GM12878 (cell line): ENCODE results near the gene USP28. TPM values are rescaled to one million over a fixed set of nuclear protein-coding genes. Genes with fewer than 3 reads are reported as not detected.

Source experiments
- ATAC-seq: fragments of 200-7000 bp; cut with Tn5 transposase; 3 replicates; pipeline ENCODE4 v1.9.1; 2020; ENCODE audit warnings: mild to moderate bottlenecking, moderate library complexity
- BruUV-seq: library from RNA; stranded (reverse); fragments of 400-500 nt; replicated peaks from 2 replicates; lab custom pipeline; 2021; lab: Mats Ljungman, UMichigan
- CTCF ChIA-PET: fragments of 300-600 bp; sonication (Branson Sonifier 250); formaldehyde crosslinking; extraction: SDS; loops from one replicate; lab custom pipeline; 2021; ENCODE audit warnings: inconsistent platforms; lab: Yijun Ruan, JAX
- POLR2A ChIA-PET: fragments of 350-600 bp; formaldehyde crosslinking; extraction: SDS; loops from one replicate; lab custom pipeline; 2021; ENCODE audit warnings: inconsistent platforms; lab: Charles Lee
- RAD21 ChIA-PET: fragments of 300-600 bp; sonication (Branson Sonifier 250); formaldehyde crosslinking; loops from one replicate; lab custom pipeline; 2023; ENCODE audit warnings: antibody characterized with exemption; ENCODE audit not compliant: unreplicated experiment; lab: Charles Lee
- SMC1A ChIA-PET: fragments of 300-600 bp; sonication (Branson Sonifier 250); formaldehyde crosslinking; loops from one replicate; lab custom pipeline; 2023; ENCODE audit not compliant: unreplicated experiment, uncharacterized antibody; lab: Charles Lee
- DNase-seq: peaks from one replicate; pipeline ENCODE4 v3.0.0-alpha.2; 2011; ENCODE audit warnings: low read depth, low spot score
- FAIRE-seq: peaks from 3 replicates; lab custom pipeline; 2011; peaks lifted over from hg19 to GRCh38; lab: Jason Lieb, UNC
- H2AFZ ChIP-seq: 2 replicates; pipeline ENCODE4 v1.6.0; 2011; ENCODE audit warnings: low read depth, low read length, control low read depth; ENCODE audit not compliant: control insufficient read depth
- H3K27ac ChIP-seq: 2 replicates; pipeline ENCODE4 v1.5.1; 2011; ENCODE audit warnings: control low read depth; ENCODE audit not compliant: control insufficient read depth, insufficient read depth
- H3K27me3 ChIP-seq, 2 experiments: replicated peaks in 1 of 2; 2 replicates each; pipeline versions ENCODE4 v1.6.0 to v1.6.1; 2011; ENCODE audit warnings: low read length in 1 of 2; ENCODE audit not compliant: control insufficient read depth in 2 of 2, insufficient read depth in 2 of 2
- H3K36me3 ChIP-seq, 2 experiments: 2 replicates each; pipeline ENCODE4 v1.5.1; 2011; ENCODE audit warnings: low read length in 1 of 2; ENCODE audit not compliant: control insufficient read depth in 2 of 2, insufficient read depth in 2 of 2
- H3K4me1 ChIP-seq: 2 replicates; pipeline ENCODE4 v1.6.1; 2011; ENCODE audit warnings: mild to moderate bottlenecking, low read length, moderate library complexity, mixed read lengths; ENCODE audit not compliant: control insufficient read depth, insufficient read depth
- H3K4me2 ChIP-seq: 2 replicates; pipeline ENCODE4 v1.6.0; 2011; ENCODE audit warnings: control low read depth; ENCODE audit not compliant: control insufficient read depth, insufficient read depth
- H3K4me3 ChIP-seq: fragments of 200-600 bp; sonication (generic); 2 replicates; pipeline ENCODE4 v1.5.1; 2016
- H3K79me2 ChIP-seq: 2 replicates; pipeline ENCODE4 v1.6.0; 2011; ENCODE audit warnings: low read length; ENCODE audit not compliant: control insufficient read depth, insufficient read depth
- H3K9ac ChIP-seq: 2 replicates; pipeline ENCODE4 v1.8.0; 2011; ENCODE audit warnings: low read length, control low read depth, mixed read lengths; ENCODE audit not compliant: control insufficient read depth, insufficient read depth
- H3K9me3 ChIP-seq: replicated peaks from 3 replicates; pipeline ENCODE4 v1.5.1; 2011; ENCODE audit warnings: mild to moderate bottlenecking, low read length; ENCODE audit not compliant: control insufficient read depth, insufficient read depth
- H4K20me1 ChIP-seq: 2 replicates; pipeline ENCODE4 v1.6.0; 2011; ENCODE audit not compliant: control insufficient read depth, insufficient read depth
- CEBPB ChIP-seq, 2 experiments: fragments of 150-350 bp in 1 of 2; IDR thresholded peaks; 2 replicates each; pipeline ENCODE4 v1.6.1; 2012 to 2014; ENCODE audit warnings: low read depth in 2 of 2, low read length in 2 of 2, borderline replicate concordance in 1 of 2, inconsistent platforms in 1 of 2
- DPF2 ChIP-seq: fragments of 450-650 bp; IDR thresholded peaks from 2 replicates; pipeline ENCODE4 v1.6.1; 2017; ENCODE audit warnings: mild to moderate bottlenecking
- MEF2A ChIP-seq: IDR thresholded peaks from 2 replicates; pipeline ENCODE4 v1.6.1; 2011; ENCODE audit warnings: low read depth, mild to moderate bottlenecking, low read length, moderate library complexity; ENCODE audit not compliant: insufficient read depth
- MEF2B ChIP-seq: fragments of 450-650 bp; IDR thresholded peaks from 2 replicates; pipeline ENCODE4 v1.6.1; 2018; ENCODE audit warnings: mild to moderate bottlenecking, moderate library complexity; ENCODE audit not compliant: partially characterized antibody, poor library complexity, severe bottlenecking
- NFIC ChIP-seq: IDR thresholded peaks from 2 replicates; pipeline ENCODE4 v1.6.1; 2012; ENCODE audit warnings: low read depth, mild to moderate bottlenecking, inconsistent platforms, low read length, moderate library complexity
- NRF1 ChIP-seq: conservative IDR thresholded peaks from 2 replicates; pipeline ENCODE4 v1.6.1; 2011; ENCODE audit warnings: mild to moderate bottlenecking, low read depth, low read length, improper control_type of control experiment
- POLR2AphosphoS5 ChIP-seq: IDR thresholded peaks from 2 replicates; pipeline ENCODE4 v1.6.1; 2011; ENCODE audit warnings: mild to moderate bottlenecking, low read length, inconsistent platforms
- RB1 ChIP-seq: fragments of 450-650 bp; formaldehyde crosslinking; IDR thresholded peaks from 2 replicates; pipeline ENCODE4 v1.6.1; 2017; ENCODE audit warnings: mild to moderate bottlenecking, borderline replicate concordance
- SREBF1 ChIP-seq: IDR thresholded peaks from 2 replicates; pipeline ENCODE4 v1.6.1; 2012; ENCODE audit warnings: mild to moderate bottlenecking, low read length
- WGBS: methylation state at CpG from one replicate; pipeline ENCODE4 v1.1.6; 2016; ENCODE audit warnings: low lambda C conversion rate; ENCODE audit not compliant: insufficient replicate concordance, insufficient coverage; ENCODE audit errors: missing lambda C conversion rate; 5-methylcytosine and 5-hydroxymethylcytosine counted together
- in situ Hi-C: fragments of 300-500 bp; cut with MboI; formaldehyde crosslinking; loops from 9 replicates; pipeline ENCODE4 v1.14.3; 2018; ENCODE audit warnings: mixed read lengths
- intact Hi-C: fragments of 100-400 bp; cut with micrococcal nuclease; formaldehyde crosslinking; loops from one replicate; pipeline ENCODE4 v1.14.2; 2022; ENCODE audit not compliant: unreplicated experiment
- polyA plus RNA-seq, 11 experiments: library from polyadenylated mRNA; depleted of rRNA in 4 of 11; unstranded in 6 of 11; stranded (reverse) in 5 of 11; fragments of >200 nt; fragmentation: Nextera tagmentation in 4 of 11; fragmentation: Illumina TruSeq in 1 of 11; extraction: Ambion mirVana in 4 of 11; extraction: Trizol in 1 of 11; gene quantifications; 1 replicate in 1 of 11; 2 replicates in 10 of 11; pipeline versions ENCODE4 v1.2.1 to v1.2.3, GENCODE V29; 2011 to 2016; ENCODE audit warnings: inconsistent platforms in 2 of 11, missing spikeins in 2 of 11, low read depth in 1 of 11
- total RNA-seq, 4 experiments: library from RNA; depleted of rRNA in 3 of 4; stranded (reverse); fragments of >200 nt in 3 of 4; fragmentation: Illumina TruSeq in 1 of 4; extraction: Trizol in 1 of 4; gene quantifications; 2 replicates each; pipeline versions ENCODE4 v1.2.1 to v1.2.3, GENCODE V29; 2013 to 2021
- TF ChIP-seq, protein P1 (sequence below), 3 experiments: IDR thresholded peaks in 2 of 3; conservative IDR thresholded peaks in 1 of 3; 2 replicates each; pipeline ENCODE4 v1.5.1; 2011; ENCODE audit warnings: low read depth in 3 of 3, low read length in 3 of 3, mild to moderate bottlenecking in 3 of 3, control low read depth in 2 of 3, moderate library complexity in 2 of 3, inconsistent platforms in 1 of 3, mixed read lengths in 1 of 3; ENCODE audit not compliant: control insufficient read depth in 2 of 3, insufficient read depth in 1 of 3; ENCODE audit errors: extremely low read depth in 1 of 3
- TF ChIP-seq, protein P2 (sequence below): fragments of 450-650 bp; IDR thresholded peaks from 2 replicates; pipeline ENCODE4 v1.6.1; 2016; ENCODE audit warnings: mild to moderate bottlenecking, moderate library complexity, borderline replicate concordance

The USP28 gene
- total and polyA plus RNA-seq, 10 of the 15 experiments (the other 5 are each of a cell fraction or from before 2014, with no cell fraction given): 2.8 to 60.4 (median 24.1) TPM

DNA sequence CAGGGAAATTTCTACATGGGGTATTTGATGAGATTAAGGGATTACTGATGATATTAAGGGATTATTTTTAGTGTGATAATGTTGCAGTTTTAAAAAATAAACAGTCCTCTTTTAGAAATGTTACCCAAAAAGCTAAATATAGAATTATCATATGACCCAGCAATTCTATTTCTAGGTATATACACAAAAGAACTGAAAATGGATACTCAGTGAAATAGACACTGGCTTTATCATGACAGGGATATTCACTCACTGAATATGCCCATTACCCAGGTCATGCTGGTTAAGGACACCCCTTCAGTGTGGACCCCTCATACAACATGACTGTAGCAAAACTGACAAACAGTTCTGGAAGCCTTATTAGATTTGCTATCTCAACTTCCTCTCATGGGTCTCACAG, 27.8 kb downstream of the USP28 start:
- in situ Hi-C loops: no loop called here
- ChIA-PET POLR2A (interaction anchor here (0.6 kb wide), 1 partner anchor 29 kb away, joined by 6 read pairs; no protein-coding TSS in a partner anchor), CTCF (interaction anchor here (0.6 kb wide), 1 partner anchor 12 kb away, joined by 3 read pairs; no protein-coding TSS in a partner anchor), RAD21 (no interaction called here), SMC1A (interaction anchor here (1.1 kb wide), 1 partner anchor 12 kb away, joined by 3 read pairs; no protein-coding TSS in a partner anchor)
- Histone ChIP-seq H3K4me2 (peak overlapping the region; percentile 35; the same call in 1 of the 2 replicates), H4K20me1 (no peaks in the 10 kb centered on the region), H3K9me3 (no peaks in the 10 kb centered on the region), H3K4me3 (no peak overlapping the region), H3K9ac (no peak overlapping the region), H3K4me1 (peaks cover 4% of the 10 kb centered on the region; the same call in 1 of the 2 replicates), H3K79me2 (no peaks in the 10 kb centered on the region; the same call in none of the 2 replicates), H2AFZ (no peak overlapping the region), H3K36me3 (peaks cover 5 to 21% of the 10 kb centered on the region in 2 experiments; a peak in 3 of 4 replicates), H3K27me3 (no peaks in the 10 kb centered on the region), H3K27ac (no peak overlapping the region)
- DNase-seq: no peak
- peak; percentile 21; the same call in 1 of the 3 replicates for ATAC-seq
- peak; percentile 88; the same call in 1 of the 2 replicates for TF ChIP-seq MEF2A
- TF ChIP-seq POLR2AphosphoS5: no peak
- TF ChIP-seq MEF2B: peak; percentile 74
- FAIRE-seq: no peak
- intact Hi-C loops: no loop called here
- no TSS peak for BruUV-seq

DNA sequence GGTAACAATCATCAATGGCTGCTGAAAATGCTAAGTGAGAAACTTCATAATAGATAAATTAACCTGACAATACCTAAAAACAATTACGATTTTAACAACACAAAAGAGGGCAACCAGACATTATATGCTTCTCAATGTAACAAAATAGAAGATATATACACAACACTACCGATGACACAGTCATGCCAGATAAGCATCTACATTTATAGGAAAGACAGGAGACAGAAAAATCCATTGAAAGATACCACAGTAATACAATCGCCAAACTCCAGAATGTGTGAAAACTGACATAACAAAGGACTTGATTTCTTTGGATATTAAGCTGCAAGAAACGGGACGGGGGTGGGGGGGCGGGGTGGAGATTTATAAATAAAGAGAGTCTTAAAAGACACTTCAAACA, 28.3 kb downstream of the USP28 start:
- ChIA-PET CTCF (no interaction called here), RAD21 (no interaction called here)
- TF ChIP-seq NFIC: no peak
- no peak for TF ChIP-seq CEBPB (IDR thresholded peaks at IDR 0.05; ENCODE audit: borderline replicate concordance in 1 of 2, low read depth in 2 of 2, low read length in 2 of 2)
- TF ChIP-seq, protein P1, sequence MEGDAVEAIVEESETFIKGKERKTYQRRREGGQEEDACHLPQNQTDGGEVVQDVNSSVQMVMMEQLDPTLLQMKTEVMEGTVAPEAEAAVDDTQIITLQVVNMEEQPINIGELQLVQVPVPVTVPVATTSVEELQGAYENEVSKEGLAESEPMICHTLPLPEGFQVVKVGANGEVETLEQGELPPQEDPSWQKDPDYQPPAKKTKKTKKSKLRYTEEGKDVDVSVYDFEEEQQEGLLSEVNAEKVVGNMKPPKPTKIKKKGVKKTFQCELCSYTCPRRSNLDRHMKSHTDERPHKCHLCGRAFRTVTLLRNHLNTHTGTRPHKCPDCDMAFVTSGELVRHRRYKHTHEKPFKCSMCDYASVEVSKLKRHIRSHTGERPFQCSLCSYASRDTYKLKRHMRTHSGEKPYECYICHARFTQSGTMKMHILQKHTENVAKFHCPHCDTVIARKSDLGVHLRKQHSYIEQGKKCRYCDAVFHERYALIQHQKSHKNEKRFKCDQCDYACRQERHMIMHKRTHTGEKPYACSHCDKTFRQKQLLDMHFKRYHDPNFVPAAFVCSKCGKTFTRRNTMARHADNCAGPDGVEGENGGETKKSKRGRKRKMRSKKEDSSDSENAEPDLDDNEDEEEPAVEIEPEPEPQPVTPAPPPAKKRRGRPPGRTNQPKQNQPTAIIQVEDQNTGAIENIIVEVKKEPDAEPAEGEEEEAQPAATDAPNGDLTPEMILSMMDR (IDR thresholded peaks at IDR 0.05 in 2 of 3, conservative IDR thresholded peaks at IDR 0.05 in 1 of 3; ENCODE audit: control insufficient read depth in 2 of 3, extremely low read depth in 1 of 3, insufficient read depth in 1 of 3, low read depth in 3 of 3, low read length in 3 of 3): no peak
- no peak for TF ChIP-seq DPF2
- no peak for TF ChIP-seq RB1
- no peak for TF ChIP-seq SREBF1
- TF ChIP-seq, protein P2, sequence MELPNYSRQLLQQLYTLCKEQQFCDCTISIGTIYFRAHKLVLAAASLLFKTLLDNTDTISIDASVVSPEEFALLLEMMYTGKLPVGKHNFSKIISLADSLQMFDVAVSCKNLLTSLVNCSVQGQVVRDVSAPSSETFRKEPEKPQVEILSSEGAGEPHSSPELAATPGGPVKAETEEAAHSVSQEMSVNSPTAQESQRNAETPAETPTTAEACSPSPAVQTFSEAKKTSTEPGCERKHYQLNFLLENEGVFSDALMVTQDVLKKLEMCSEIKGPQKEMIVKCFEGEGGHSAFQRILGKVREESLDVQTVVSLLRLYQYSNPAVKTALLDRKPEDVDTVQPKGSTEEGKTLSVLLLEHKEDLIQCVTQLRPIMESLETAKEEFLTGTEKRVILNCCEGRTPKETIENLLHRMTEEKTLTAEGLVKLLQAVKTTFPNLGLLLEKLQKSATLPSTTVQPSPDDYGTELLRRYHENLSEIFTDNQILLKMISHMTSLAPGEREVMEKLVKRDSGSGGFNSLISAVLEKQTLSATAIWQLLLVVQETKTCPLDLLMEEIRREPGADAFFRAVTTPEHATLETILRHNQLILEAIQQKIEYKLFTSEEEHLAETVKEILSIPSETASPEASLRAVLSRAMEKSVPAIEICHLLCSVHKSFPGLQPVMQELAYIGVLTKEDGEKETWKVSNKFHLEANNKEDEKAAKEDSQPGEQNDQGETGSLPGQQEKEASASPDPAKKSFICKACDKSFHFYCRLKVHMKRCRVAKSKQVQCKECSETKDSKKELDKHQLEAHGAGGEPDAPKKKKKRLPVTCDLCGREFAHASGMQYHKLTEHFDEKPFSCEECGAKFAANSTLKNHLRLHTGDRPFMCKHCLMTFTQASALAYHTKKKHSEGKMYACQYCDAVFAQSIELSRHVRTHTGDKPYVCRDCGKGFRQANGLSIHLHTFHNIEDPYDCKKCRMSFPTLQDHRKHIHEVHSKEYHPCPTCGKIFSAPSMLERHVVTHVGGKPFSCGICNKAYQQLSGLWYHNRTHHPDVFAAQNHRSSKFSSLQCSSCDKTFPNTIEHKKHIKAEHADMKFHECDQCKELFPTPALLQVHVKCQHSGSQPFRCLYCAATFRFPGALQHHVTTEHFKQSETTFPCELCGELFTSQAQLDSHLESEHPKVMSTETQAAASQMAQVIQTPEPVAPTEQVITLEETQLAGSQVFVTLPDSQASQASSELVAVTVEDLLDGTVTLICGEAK: no peak
- TF ChIP-seq NRF1: no peak

More for the DNA sequence above, 28.3 kb downstream of the USP28 start:
- intact Hi-C loops: no loop called here
- ATAC-seq (no peak), FAIRE-seq (no peak), DNase-seq (no peak)
- Histone ChIP-seq H3K27me3 (no peaks in the 10 kb centered on the region), H2AFZ (no peak overlapping the region), H3K79me2 (no peaks in the 10 kb centered on the region; the same call in none of the 2 replicates), H3K4me3 (no peak overlapping the region), H3K9ac (no peak overlapping the region), H4K20me1 (no peaks in the 10 kb centered on the region), H3K4me1 (peaks cover 6% of the 10 kb centered on the region; the same call in 1 of the 2 replicates), H3K4me2 (no peak overlapping the region), H3K27ac (no peak overlapping the region), H3K36me3 (peaks cover 5 to 21% of the 10 kb centered on the region in 2 experiments; a peak in 3 of 4 replicates), H3K9me3 (no peaks in the 10 kb centered on the region)
- POLR2A ChIA-PET: interaction anchor here (0.6 kb wide), 1 partner anchor 29 kb away, joined by 6 read pairs; no protein-coding TSS in a partner anchor
- 70% methylated on average over 6 of the region's 6 CpGs for WGBS
- SMC1A ChIA-PET: interaction anchor here (1.1 kb wide), 1 partner anchor 13 kb away, joined by 3 read pairs; no protein-coding TSS in a partner anchor
- BruUV-seq: no TSS peak
- in situ Hi-C loops: no loop called here
